Astrocyte (in vitro differentiated cells and primary cell): Measurements from ENCODE around the gene KLHDC8B.
"Not testable (repeated sequence)": the region's sequence is repeated elsewhere in the genome, so short reads cannot be mapped to it uniquely, and the experiment has no call there.

Experiments
- EZH2 ChIP-seq: IDR thresholded peaks from 2 replicates; pipeline ENCODE4 v1.6.1; 2012; ENCODE audit warnings: mild to moderate bottlenecking, low read length, inconsistent platforms; ENCODE audit not compliant: insufficient read depth
- TF ChIP-seq, protein P1 (sequence below): IDR thresholded peaks from 2 replicates; pipeline ENCODE4 v1.5.1; 2011; ENCODE audit warnings: low read depth, mild to moderate bottlenecking, inconsistent platforms, low read length, moderate library complexity; ENCODE audit not compliant: insufficient read depth

DNA sequence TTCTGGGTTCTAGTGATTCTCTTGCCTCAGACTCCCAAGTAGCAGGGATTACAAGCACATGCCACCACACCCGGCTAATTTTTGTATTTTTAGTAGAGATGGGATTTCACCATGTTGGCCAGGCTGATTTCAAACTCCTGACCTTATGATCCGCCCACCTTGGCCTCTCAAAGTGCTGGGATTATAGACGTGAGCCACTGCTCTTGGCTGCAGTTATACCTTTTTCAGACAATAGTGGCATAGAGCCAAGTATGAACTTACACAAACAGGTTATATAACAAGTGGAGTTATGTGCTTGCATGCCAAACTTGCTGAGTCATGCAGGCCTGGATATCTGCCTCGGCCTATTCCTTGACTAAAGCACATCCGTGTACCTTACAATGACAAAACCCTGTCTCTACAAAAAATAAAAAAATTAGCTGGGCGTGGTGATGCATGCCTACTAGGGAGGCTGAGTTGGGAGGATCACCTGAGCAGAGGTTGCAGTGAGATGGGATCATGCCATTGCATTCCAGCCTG, 47.1 kb downstream of the KLHDC8B start:
- not testable (repeated sequence) for TF ChIP-seq EZH2
- TF ChIP-seq, protein P1, sequence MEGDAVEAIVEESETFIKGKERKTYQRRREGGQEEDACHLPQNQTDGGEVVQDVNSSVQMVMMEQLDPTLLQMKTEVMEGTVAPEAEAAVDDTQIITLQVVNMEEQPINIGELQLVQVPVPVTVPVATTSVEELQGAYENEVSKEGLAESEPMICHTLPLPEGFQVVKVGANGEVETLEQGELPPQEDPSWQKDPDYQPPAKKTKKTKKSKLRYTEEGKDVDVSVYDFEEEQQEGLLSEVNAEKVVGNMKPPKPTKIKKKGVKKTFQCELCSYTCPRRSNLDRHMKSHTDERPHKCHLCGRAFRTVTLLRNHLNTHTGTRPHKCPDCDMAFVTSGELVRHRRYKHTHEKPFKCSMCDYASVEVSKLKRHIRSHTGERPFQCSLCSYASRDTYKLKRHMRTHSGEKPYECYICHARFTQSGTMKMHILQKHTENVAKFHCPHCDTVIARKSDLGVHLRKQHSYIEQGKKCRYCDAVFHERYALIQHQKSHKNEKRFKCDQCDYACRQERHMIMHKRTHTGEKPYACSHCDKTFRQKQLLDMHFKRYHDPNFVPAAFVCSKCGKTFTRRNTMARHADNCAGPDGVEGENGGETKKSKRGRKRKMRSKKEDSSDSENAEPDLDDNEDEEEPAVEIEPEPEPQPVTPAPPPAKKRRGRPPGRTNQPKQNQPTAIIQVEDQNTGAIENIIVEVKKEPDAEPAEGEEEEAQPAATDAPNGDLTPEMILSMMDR, result not testable (repeated sequence)
